ENCODE results near the gene SV2A. TPM values are rescaled to one million over a fixed set of nuclear protein-coding genes. Genes with fewer than 3 reads are reported as not detected.
A peak's percentile ranks its signal among the peaks of the same experiment; 100 is the strongest.

Gene SV2A
- total RNA-seq, 2 donors from 2014 or later = 2.1 to 3.4 TPM

- Histone ChIP-seq H3K27me3 (replicated peaks; ENCODE audit: insufficient read depth) (no peaks in the 10 kb centered on the region), H3K9me3 (no peaks in the 10 kb centered on the region), H3K4me1 (replicated peaks) (no peaks in the 10 kb centered on the region), H3K27ac (peak overlapping the region; percentile 95 to 99), H3K4me3 (peak overlapping the region; percentile 72 to 81), H3K36me3 (no peaks in the 10 kb centered on the region)
- TF ChIP-seq POLR2A (IDR thresholded peaks at IDR 0.05) (peak; percentile 1), CTCF (IDR thresholded peaks at IDR 0.05) (no peak), POLR2AphosphoS5 (IDR thresholded peaks at IDR 0.05) (peak; percentile 40)
- WGBS = 6% methylated on average over 9 of the region's 9 CpGs
- intact Hi-C loops (cut with DNase I) = no loop called here
- no peak for DNase-seq (ENCODE audit: low spot score)
These were observed 33.0 kb downstream of the SV2A start for GRCh38 chr1:149884433-149885338.

GRCh38 chr1:149883598-149884247 is 33.9 kb downstream of the SV2A start:
- no peak for DNase-seq (ENCODE audit: low spot score)
- H3K27ac ChIP-seq = no peak overlapping the region
- 80% methylated on average over 3 of the region's 3 CpGs for WGBS
- H3K27me3 ChIP-seq (replicated peaks; ENCODE audit: insufficient read depth) = no peaks in the 10 kb centered on the region
- H3K36me3 ChIP-seq = no peaks in the 10 kb centered on the region
- intact Hi-C loops (cut with DNase I) = no loop called here
- peak overlapping the region in 1 of 2 donors; percentile 81 for H3K4me3 ChIP-seq
- TF ChIP-seq POLR2A (IDR thresholded peaks at IDR 0.05) (no peak), POLR2AphosphoS5 (IDR thresholded peaks at IDR 0.05) (no peak), CTCF (IDR thresholded peaks at IDR 0.05) (no peak)
- no peaks in the 10 kb centered on the region for H3K4me1 ChIP-seq (replicated peaks)
- H3K9me3 ChIP-seq = no peaks in the 10 kb centered on the region

- H3K9me3 ChIP-seq = no peaks in the 10 kb centered on the region
- H3K4me3 ChIP-seq = no peak overlapping the region
- no peaks in the 10 kb centered on the region for H3K27me3 ChIP-seq (replicated peaks; ENCODE audit: insufficient read depth)
- no peak for TF ChIP-seq CTCF (IDR thresholded peaks at IDR 0.05)
- no peak for TF ChIP-seq POLR2A (IDR thresholded peaks at IDR 0.05)
- no peak for TF ChIP-seq POLR2AphosphoS5 (IDR thresholded peaks at IDR 0.05)
- H3K27ac ChIP-seq = no peak overlapping the region
- no peak for DNase-seq (ENCODE audit: low spot score)
- no peaks in the 10 kb centered on the region for H3K36me3 ChIP-seq
- intact Hi-C loops (cut with DNase I) = no loop called here
- whole genome bisulfite sequencing = 91% methylated on average over 1 of the region's 1 CpG
- H3K4me1 ChIP-seq (replicated peaks) = no peaks in the 10 kb centered on the region
These were observed 35.8 kb downstream of the SV2A start for GRCh38 chr1:149881876-149882275.

- WGBS = 92% methylated on average over 1 of the region's 1 CpG
- intact Hi-C loops (cut with DNase I) = no loop called here
- no peaks in the 10 kb centered on the region for H3K36me3 ChIP-seq
- no peaks in the 10 kb centered on the region for H3K4me1 ChIP-seq (replicated peaks)
- no peak overlapping the region for H3K4me3 ChIP-seq
- DNase-seq (ENCODE audit: low spot score) = no peak
- no peaks in the 10 kb centered on the region for H3K27me3 ChIP-seq (replicated peaks; ENCODE audit: insufficient read depth)
- H3K27ac ChIP-seq = no peak overlapping the region
- TF ChIP-seq CTCF (IDR thresholded peaks at IDR 0.05) (no peak), POLR2A (IDR thresholded peaks at IDR 0.05) (no peak), POLR2AphosphoS5 (IDR thresholded peaks at IDR 0.05) (no peak)
- no peaks in the 10 kb centered on the region for H3K9me3 ChIP-seq
These were observed 38.1 kb downstream of the SV2A start for GRCh38 chr1:149879556-149879955.

All from prostate gland (tissue), 2 donors.